ENCODE data around the gene RAB37. TPM values are rescaled to one million over a fixed set of nuclear protein-coding genes. Genes with fewer than 3 reads are reported as not detected.

Gene RAB37
- polyA plus RNA-seq, 1 of the 3 experiments (the other 2 are of a cell fraction): 0.25 TPM

GRCh38 chr17:74764751-74765286 is 27.8 kb downstream of the RAB37 start (continued):
- TF ChIP-seq PBX3 (IDR thresholded peaks at IDR 0.05): no peak
- TF ChIP-seq FOXM1 (IDR thresholded peaks at IDR 0.05; ENCODE audit: low read depth): no peak

- H4K20me1 ChIP-seq (ENCODE audit: insufficient read depth): no peaks in the 10 kb centered on the region; the same call in 1 of the 2 replicates
- ChIA-PET POLR2A (interaction anchor here (1.2 to 2.0 kb wide), 2 partner anchors 10 to 20 kb away, joined by 5 read pairs; partner anchors contain the start of gene NAT9), CTCF (interaction anchor here (1.3 to 48.0 kb wide), 4 partner anchors 12 to 95 kb away, joined by 3 to 1361 read pairs (median 58); partner anchors contain the start of genes NHERF1 and RAB37)
- no peak overlapping the region for H3K9ac ChIP-seq
- peaks cover 26% of the 10 kb centered on the region for H3F3A ChIP-seq (replicated peaks; ENCODE audit: insufficient read depth)
- H3K79me2 ChIP-seq (ENCODE audit: insufficient read depth): no peaks in the 10 kb centered on the region
- no peak overlapping the region for H3K4me3 ChIP-seq (ENCODE audit: low read depth in 2 of 2, low read length in 1 of 2)
- H3K9me3 ChIP-seq: no peaks in the 10 kb centered on the region
- no peak overlapping the region for H3K4me2 ChIP-seq
- H3K9me2 ChIP-seq: no peaks in the 10 kb centered on the region
- no peak overlapping the region for H3K27ac ChIP-seq (ENCODE audit: low read depth in 2 of 2, low read length in 1 of 2)
- no peak overlapping the region for H2AFZ ChIP-seq (ENCODE audit: low read depth)
- no peak for TF ChIP-seq YY1 (IDR thresholded peaks at IDR 0.05; ENCODE audit: low read depth)
- no peak for TF ChIP-seq RXRA (IDR thresholded peaks at IDR 0.05; ENCODE audit: borderline replicate concordance, low read depth)
- no peak for TF ChIP-seq EZH2phosphoT487 (IDR thresholded peaks at IDR 0.05; ENCODE audit: borderline replicate concordance, low read depth)
- TF ChIP-seq GABPA (IDR thresholded peaks at IDR 0.05; ENCODE audit: low read depth): no peak
- no peak for TF ChIP-seq ELF1 (IDR thresholded peaks at IDR 0.05)
- no peak for TF ChIP-seq NRF1 (IDR thresholded peaks at IDR 0.05; ENCODE audit: low read depth, low read length)
- no peak for TF ChIP-seq REST (IDR thresholded peaks at IDR 0.05; ENCODE audit: low read depth, low read length)
- no peak for TF ChIP-seq RCOR1 (IDR thresholded peaks at IDR 0.05; ENCODE audit: low read length)
- no peak for TF ChIP-seq FOXJ3 (CRISPR knock-in tag; IDR thresholded peaks at IDR 0.05)
- TF ChIP-seq CHD2 (IDR thresholded peaks at IDR 0.05; ENCODE audit: low read length, partially characterized antibody): no peak
- no peak for TF ChIP-seq JUND (IDR thresholded peaks at IDR 0.05)
- no peak for TF ChIP-seq SMC3 (IDR thresholded peaks at IDR 0.05; ENCODE audit: low read depth, low read length)
- TF ChIP-seq TEAD4 (IDR thresholded peaks at IDR 0.05; ENCODE audit: borderline replicate concordance, insufficient read depth): no peak
- TF ChIP-seq GATA2 (CRISPR knock-in tag; IDR thresholded peaks at IDR 0.05): no peak
- no peak for TF ChIP-seq CTCF (IDR thresholded peaks at IDR 0.05)
- TF ChIP-seq MEF2A (IDR thresholded peaks at IDR 0.05; ENCODE audit: borderline replicate concordance, low read depth): no peak
- no peak for TF ChIP-seq RFX5 (IDR thresholded peaks at IDR 0.05; ENCODE audit: low read length)
- no peak for TF ChIP-seq MXI1 (IDR thresholded peaks at IDR 0.05; ENCODE audit: low read depth, low read length)
- no peak for TF ChIP-seq USF2 (IDR thresholded peaks at IDR 0.05; ENCODE audit: borderline replicate concordance, low read depth, low read length)
- no peak for DNase-seq
- H3K4me1 ChIP-seq (ENCODE audit: control insufficient read depth in 1 of 2, insufficient read depth in 2 of 2, low read depth in 1 of 2, low read length in 1 of 2): peaks cover 17 to 36% of the 10 kb centered on the region in 2 experiments; a peak in 3 of 4 replicates
- H3K36me3 ChIP-seq (replicated peaks in 1 of 2; ENCODE audit: control insufficient read depth in 1 of 2, insufficient read depth in 2 of 2, low read length in 1 of 2): peaks cover 2 to 22% of the 10 kb centered on the region in 2 experiments
- 91% methylated on average over 2 of the region's 2 CpGs for whole genome bisulfite sequencing (ENCODE audit: low lambda C conversion rate)
- no peaks in the 10 kb centered on the region for H3K27me3 ChIP-seq (ENCODE audit: insufficient read depth)
These were observed 29.4 kb downstream of the RAB37 start for GRCh38 chr17:74766413-74766812.

Data from SK-N-SH (cell line).